H1 (cell line): ENCODE results near the gene SHMT2.

Experiments used
- CBX5 ChIP-seq: fragments of 300-800, 300-1000 bp; sonication (generic); IDR thresholded peaks from 2 replicates; pipeline ENCODE4 v1.7.1; 2016; ENCODE audit warnings: antibody characterized with exemption, low read length, low read depth
- EZH2 ChIP-seq: fragments of 200-600 bp; sonication (generic); IDR thresholded peaks from 2 replicates; pipeline ENCODE4 v1.7.1; 2012; ENCODE audit warnings: low read depth, mild to moderate bottlenecking, moderate library complexity, low read length, inconsistent platforms; ENCODE audit not compliant: severe bottlenecking
- GABPA ChIP-seq: IDR thresholded peaks from 2 replicates; pipeline ENCODE4 v1.6.1; 2011; ENCODE audit warnings: mild to moderate bottlenecking, low read length, moderate library complexity, borderline replicate concordance; ENCODE audit not compliant: insufficient read depth
- JUN ChIP-seq: IDR thresholded peaks from 2 replicates; pipeline ENCODE4 v1.6.1; 2011; ENCODE audit warnings: low read depth, mild to moderate bottlenecking, improper control_type of control experiment, low read length
- KDM1A ChIP-seq: fragments of 200-600, 300-600 bp; sonication (generic); IDR thresholded peaks from 2 replicates; pipeline ENCODE4 v1.7.1; 2016; ENCODE audit warnings: mild to moderate bottlenecking, low read length, borderline replicate concordance
- POLR2AphosphoS5 ChIP-seq: IDR thresholded peaks from 2 replicates; pipeline ENCODE4 v1.6.1; 2011; ENCODE audit warnings: low read depth, low read length
- RFX5 ChIP-seq: IDR thresholded peaks from 2 replicates; pipeline ENCODE4 v1.6.1; 2011; ENCODE audit warnings: low read depth, low read length, improper control_type of control experiment, borderline replicate concordance
- RNF2 ChIP-seq: fragments of 200-900, 300-1000 bp; sonication (generic); IDR thresholded peaks from 2 replicates; pipeline ENCODE4 v1.7.1; 2016; ENCODE audit warnings: borderline replicate concordance, low read depth, mild to moderate bottlenecking, antibody characterized with exemption, low read length; ENCODE audit not compliant: poor library complexity, severe bottlenecking; ENCODE audit errors: missing control alignments
- SIRT6 ChIP-seq: IDR thresholded peaks from one replicate; pipeline ENCODE4 v1.7.1; 2012; ENCODE audit warnings: low read length, inconsistent platforms
- SIX5 ChIP-seq: IDR thresholded peaks from 2 replicates; pipeline ENCODE4 v1.6.1; 2011; ENCODE audit warnings: mild to moderate bottlenecking, low read depth, low read length
- TF ChIP-seq, protein P1 (sequence below): IDR thresholded peaks from 2 replicates; pipeline ENCODE4 v1.6.1; 2012; ENCODE audit warnings: inconsistent platforms

DNA sequence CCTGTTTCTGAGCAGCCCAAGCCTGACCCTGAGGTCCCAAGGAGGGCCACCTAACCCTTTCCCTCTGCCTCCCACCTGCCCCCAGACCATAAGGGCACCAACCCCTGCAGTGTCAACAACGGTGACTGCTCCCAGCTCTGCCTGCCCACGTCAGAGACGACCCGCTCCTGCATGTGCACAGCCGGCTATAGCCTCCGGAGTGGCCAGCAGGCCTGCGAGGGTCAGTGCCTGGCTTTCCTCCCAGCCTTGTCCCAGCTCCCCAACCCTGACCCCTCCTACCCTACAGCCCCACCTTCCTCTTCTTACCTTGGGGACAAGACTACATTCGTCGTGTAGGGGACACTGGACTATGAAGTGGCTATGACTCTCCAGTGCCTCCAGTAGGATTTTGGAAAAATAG is 48.4 kb upstream of the SHMT2 start:
- TF ChIP-seq EZH2 = no peak
- TF ChIP-seq SIX5 = no peak
- no peak for TF ChIP-seq RNF2
- TF ChIP-seq SIRT6 = no peak
- no peak for TF ChIP-seq GABPA
- TF ChIP-seq, protein P1, sequence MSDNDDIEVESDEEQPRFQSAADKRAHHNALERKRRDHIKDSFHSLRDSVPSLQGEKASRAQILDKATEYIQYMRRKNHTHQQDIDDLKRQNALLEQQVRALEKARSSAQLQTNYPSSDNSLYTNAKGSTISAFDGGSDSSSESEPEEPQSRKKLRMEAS = no peak
- no peak for TF ChIP-seq JUN
- TF ChIP-seq POLR2AphosphoS5 = no peak
- no peak for TF ChIP-seq KDM1A
- TF ChIP-seq RFX5 = no peak
- TF ChIP-seq CBX5 = no peak
